ENCODE results near the gene GABBR2. TPM values are rescaled to one million over a fixed set of nuclear protein-coding genes. Genes with fewer than 3 reads are reported as not detected.

The GABBR2 gene
- total RNA-seq, 1 donor from 2014 or later: not detected

GRCh38 chr9:98709968-98710965 is 1.5 kb upstream of the GABBR2 start:
- Mint-ChIP-seq H3K27ac (no peak overlapping the region), H3K27me3 (ENCODE audit: low read depth) (peaks cover 44% of the 10 kb centered on the region)
- intact Hi-C loops (cut with micrococcal nuclease): loop anchor here (10.0 kb wide), 1 partner anchor 235 kb away; the partner anchor contains the start of gene COL15A1

GRCh38 chr9:98708103-98708932 is 417 bp downstream of the GABBR2 start:
- H3K4me3 Mint-ChIP-seq (ENCODE audit: low read depth): no peak overlapping the region
- intact Hi-C loops (cut with micrococcal nuclease): loop anchor here (10.0 kb wide), 1 partner anchor 236 kb away; the partner anchor contains the start of gene COL15A1

More at GRCh38 chr9:98709968-98710965, 1.5 kb upstream of the GABBR2 start:
- H3K4me3 Mint-ChIP-seq (ENCODE audit: low read depth): no peak overlapping the region
- no peaks in the 10 kb centered on the region for H3K9me3 Mint-ChIP-seq
- H3K4me1 Mint-ChIP-seq (ENCODE audit: low read depth): no peaks in the 10 kb centered on the region
- no peaks in the 10 kb centered on the region for H3K36me3 Mint-ChIP-seq (ENCODE audit: low read depth)
- DNase-seq (ENCODE audit: low spot score): no peak

GRCh38 chr9:98707166-98708102 is 1.3 kb downstream of the GABBR2 start:
- H3K4me1 Mint-ChIP-seq (ENCODE audit: low read depth): no peaks in the 10 kb centered on the region
- DNase-seq (ENCODE audit: low spot score): no peak
- H3K27ac Mint-ChIP-seq: no peak overlapping the region
- peaks cover 56% of the 10 kb centered on the region for H3K27me3 Mint-ChIP-seq (ENCODE audit: low read depth)
- intact Hi-C loops (cut with micrococcal nuclease): loop anchor here (10.0 kb wide), 1 partner anchor 237 kb away; the partner anchor contains the start of gene COL15A1
- no peak overlapping the region for H3K4me3 Mint-ChIP-seq (ENCODE audit: low read depth)
- H3K9me3 Mint-ChIP-seq: no peaks in the 10 kb centered on the region
- H3K36me3 Mint-ChIP-seq (ENCODE audit: low read depth): no peaks in the 10 kb centered on the region

More at GRCh38 chr9:98708103-98708932, 417 bp downstream of the GABBR2 start:
- peaks cover 57% of the 10 kb centered on the region for H3K27me3 Mint-ChIP-seq (ENCODE audit: low read depth)
- no peaks in the 10 kb centered on the region for H3K36me3 Mint-ChIP-seq (ENCODE audit: low read depth)
- H3K4me1 Mint-ChIP-seq (ENCODE audit: low read depth): no peaks in the 10 kb centered on the region
- no peak overlapping the region for H3K27ac Mint-ChIP-seq
- DNase-seq (ENCODE audit: low spot score): no peak
- H3K9me3 Mint-ChIP-seq: no peaks in the 10 kb centered on the region

- no peak overlapping the region for H3K4me3 Mint-ChIP-seq (ENCODE audit: low read depth)
- intact Hi-C loops (cut with micrococcal nuclease): loop anchor here (10.0 kb wide), 1 partner anchor 238 kb away; the partner anchor contains the start of gene COL15A1
- H3K36me3 Mint-ChIP-seq (ENCODE audit: low read depth): no peaks in the 10 kb centered on the region
- no peak overlapping the region for H3K27ac Mint-ChIP-seq
- H3K9me3 Mint-ChIP-seq: no peaks in the 10 kb centered on the region
- DNase-seq (ENCODE audit: low spot score): no peak
- H3K4me1 Mint-ChIP-seq (ENCODE audit: low read depth): no peaks in the 10 kb centered on the region
- H3K27me3 Mint-ChIP-seq (ENCODE audit: low read depth): peaks cover 55% of the 10 kb centered on the region
Measured at GRCh38 chr9:98706651-98707165, 2.0 kb downstream of the GABBR2 start.

- H3K27ac Mint-ChIP-seq: no peak overlapping the region
- no peak for DNase-seq (ENCODE audit: low spot score)
- peaks cover 31% of the 10 kb centered on the region for H3K27me3 Mint-ChIP-seq (ENCODE audit: low read depth)
- H3K36me3 Mint-ChIP-seq (ENCODE audit: low read depth): no peaks in the 10 kb centered on the region
- H3K4me3 Mint-ChIP-seq (ENCODE audit: low read depth): no peak overlapping the region
- intact Hi-C loops (cut with micrococcal nuclease): loop anchor here (10.0 kb wide), 1 partner anchor 242 kb away; the partner anchor contains the start of gene COL15A1
- no peaks in the 10 kb centered on the region for H3K4me1 Mint-ChIP-seq (ENCODE audit: low read depth)
- H3K9me3 Mint-ChIP-seq: no peaks in the 10 kb centered on the region
Measured at GRCh38 chr9:98702835-98703380, 5.8 kb downstream of the GABBR2 start.

- H3K27ac Mint-ChIP-seq: no peak overlapping the region
- no peaks in the 10 kb centered on the region for H3K36me3 Mint-ChIP-seq (ENCODE audit: low read depth)
- DNase-seq (ENCODE audit: low spot score): no peak
- H3K4me1 Mint-ChIP-seq (ENCODE audit: low read depth): no peaks in the 10 kb centered on the region
- no peaks in the 10 kb centered on the region for H3K9me3 Mint-ChIP-seq
- no peak overlapping the region for H3K4me3 Mint-ChIP-seq (ENCODE audit: low read depth)
- intact Hi-C loops (cut with micrococcal nuclease): loop anchor here (10.0 kb wide), 1 partner anchor 242 kb away; the partner anchor contains the start of gene COL15A1
- H3K27me3 Mint-ChIP-seq (ENCODE audit: low read depth): peaks cover 31% of the 10 kb centered on the region
Measured at GRCh38 chr9:98702340-98702739, 6.4 kb downstream of the GABBR2 start.

GRCh38 chr9:98701576-98701975 is 7.2 kb downstream of the GABBR2 start:
- H3K36me3 Mint-ChIP-seq (ENCODE audit: low read depth): no peaks in the 10 kb centered on the region
- no peak overlapping the region for H3K27ac Mint-ChIP-seq
- DNase-seq (ENCODE audit: low spot score): no peak
- no peaks in the 10 kb centered on the region for H3K9me3 Mint-ChIP-seq
- peaks cover 25% of the 10 kb centered on the region for H3K27me3 Mint-ChIP-seq (ENCODE audit: low read depth)
- no peak overlapping the region for H3K4me3 Mint-ChIP-seq (ENCODE audit: low read depth)
- intact Hi-C loops (cut with micrococcal nuclease): loop anchor here (10.0 kb wide), 1 partner anchor 243 kb away; the partner anchor contains the start of gene COL15A1
- no peaks in the 10 kb centered on the region for H3K4me1 Mint-ChIP-seq (ENCODE audit: low read depth)

- peaks cover 19% of the 10 kb centered on the region for H3K27me3 Mint-ChIP-seq (ENCODE audit: low read depth)
- no peaks in the 10 kb centered on the region for H3K9me3 Mint-ChIP-seq
- no peak for DNase-seq (ENCODE audit: low spot score)
- H3K36me3 Mint-ChIP-seq (ENCODE audit: low read depth): no peaks in the 10 kb centered on the region
- intact Hi-C loops (cut with micrococcal nuclease): loop anchor here (10.0 kb wide), 1 partner anchor 244 kb away; the partner anchor contains the start of gene COL15A1
- no peaks in the 10 kb centered on the region for H3K4me1 Mint-ChIP-seq (ENCODE audit: low read depth)
- no peak overlapping the region for H3K4me3 Mint-ChIP-seq (ENCODE audit: low read depth)
- H3K27ac Mint-ChIP-seq: no peak overlapping the region
Measured at GRCh38 chr9:98700801-98701200, 7.9 kb downstream of the GABBR2 start.

GRCh38 chr9:98698856-98699255 is 9.9 kb downstream of the GABBR2 start:
- H3K27me3 Mint-ChIP-seq (ENCODE audit: low read depth): peaks cover 2% of the 10 kb centered on the region
- H3K4me3 Mint-ChIP-seq (ENCODE audit: low read depth): no peak overlapping the region
- no peaks in the 10 kb centered on the region for H3K9me3 Mint-ChIP-seq
- H3K36me3 Mint-ChIP-seq (ENCODE audit: low read depth): no peaks in the 10 kb centered on the region
- H3K27ac Mint-ChIP-seq: no peak overlapping the region
- DNase-seq (ENCODE audit: low spot score): no peak
- no peaks in the 10 kb centered on the region for H3K4me1 Mint-ChIP-seq (ENCODE audit: low read depth)
- intact Hi-C loops (cut with micrococcal nuclease): no loop called here

- Mint-ChIP-seq H3K27ac (no peak overlapping the region), H3K4me3 (ENCODE audit: low read depth) (no peak overlapping the region), H3K9me3 (no peaks in the 10 kb centered on the region), H3K4me1 (ENCODE audit: low read depth) (no peaks in the 10 kb centered on the region), H3K36me3 (ENCODE audit: low read depth) (no peaks in the 10 kb centered on the region), H3K27me3 (ENCODE audit: low read depth) (peaks cover 5% of the 10 kb centered on the region)
- intact Hi-C loops (cut with micrococcal nuclease): no loop called here
- no peak for DNase-seq (ENCODE audit: low spot score)
Measured at GRCh38 chr9:98694943-98695342, 13.8 kb downstream of the GABBR2 start.

- H3K9me3 Mint-ChIP-seq: no peaks in the 10 kb centered on the region
- intact Hi-C loops (cut with micrococcal nuclease): no loop called here
- H3K4me3 Mint-ChIP-seq (ENCODE audit: low read depth): no peak overlapping the region
- H3K36me3 Mint-ChIP-seq (ENCODE audit: low read depth): no peaks in the 10 kb centered on the region
- H3K4me1 Mint-ChIP-seq (ENCODE audit: low read depth): no peaks in the 10 kb centered on the region
- DNase-seq (ENCODE audit: low spot score): no peak
- H3K27me3 Mint-ChIP-seq (ENCODE audit: low read depth): peaks cover 7% of the 10 kb centered on the region
- no peak overlapping the region for H3K27ac Mint-ChIP-seq
Measured at GRCh38 chr9:98692392-98692791, 16.3 kb downstream of the GABBR2 start.

All from activated T-helper 2 cell treated with anti-CD3 and anti-CD28 coated beads, Interferon-gamma antibody, Interleukin-2, Interleukin-4, amounts not matched to agents 10 μg/mL and 5 μg/mL and 100 μg/mL, durations not matched to agents 14 hours and 24 hours and 36 hours (primary cell).